Measurements from ENCODE around the gene HEPACAM2. TPM values are rescaled to one million over a fixed set of nuclear protein-coding genes. Genes with fewer than 3 reads are reported as not detected.

HEPACAM2 gene
- total RNA-seq, 4 donors from 2014 or later = not detected

DNA sequence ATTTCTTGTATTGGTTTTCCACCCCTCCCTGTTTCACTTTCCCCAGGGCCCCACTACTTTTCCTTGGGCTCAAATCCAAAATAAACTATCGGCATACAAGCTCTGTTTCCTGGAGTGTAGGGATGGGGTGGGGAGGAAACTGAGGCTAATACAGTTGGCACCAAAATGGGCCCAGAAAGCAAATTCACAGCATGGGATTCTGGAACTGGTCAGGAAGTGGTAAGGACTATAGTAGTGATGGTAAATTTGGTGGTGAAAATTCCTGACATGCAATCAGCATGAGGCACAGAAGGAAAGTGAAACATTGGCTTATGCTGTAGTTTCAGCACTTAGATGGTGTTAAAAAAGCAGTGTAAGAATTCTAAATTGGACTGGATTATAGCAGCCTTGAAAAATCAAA lies 69.4 kb downstream of the HEPACAM2 start:
- Histone ChIP-seq H3K27ac (no peak overlapping the region), H3K9me3 (no peaks in the 10 kb centered on the region), H3K4me1 (no peaks in the 10 kb centered on the region), H3K36me3 (no peaks in the 10 kb centered on the region), H3K27me3 (no peaks in the 10 kb centered on the region), H3K4me3 (no peak overlapping the region)
- TF ChIP-seq, protein P1, sequence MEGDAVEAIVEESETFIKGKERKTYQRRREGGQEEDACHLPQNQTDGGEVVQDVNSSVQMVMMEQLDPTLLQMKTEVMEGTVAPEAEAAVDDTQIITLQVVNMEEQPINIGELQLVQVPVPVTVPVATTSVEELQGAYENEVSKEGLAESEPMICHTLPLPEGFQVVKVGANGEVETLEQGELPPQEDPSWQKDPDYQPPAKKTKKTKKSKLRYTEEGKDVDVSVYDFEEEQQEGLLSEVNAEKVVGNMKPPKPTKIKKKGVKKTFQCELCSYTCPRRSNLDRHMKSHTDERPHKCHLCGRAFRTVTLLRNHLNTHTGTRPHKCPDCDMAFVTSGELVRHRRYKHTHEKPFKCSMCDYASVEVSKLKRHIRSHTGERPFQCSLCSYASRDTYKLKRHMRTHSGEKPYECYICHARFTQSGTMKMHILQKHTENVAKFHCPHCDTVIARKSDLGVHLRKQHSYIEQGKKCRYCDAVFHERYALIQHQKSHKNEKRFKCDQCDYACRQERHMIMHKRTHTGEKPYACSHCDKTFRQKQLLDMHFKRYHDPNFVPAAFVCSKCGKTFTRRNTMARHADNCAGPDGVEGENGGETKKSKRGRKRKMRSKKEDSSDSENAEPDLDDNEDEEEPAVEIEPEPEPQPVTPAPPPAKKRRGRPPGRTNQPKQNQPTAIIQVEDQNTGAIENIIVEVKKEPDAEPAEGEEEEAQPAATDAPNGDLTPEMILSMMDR (IDR thresholded peaks at IDR 0.05 in 4 of 5, conservative IDR thresholded peaks at IDR 0.05 in 1 of 5) = no peak
- TF ChIP-seq POLR2A (IDR thresholded peaks at IDR 0.05) = no peak
- in situ Hi-C loops (cut with MboI; ENCODE audit: low sequenced_read_pairs in 4 of 4) = no loop called here
- DNase-seq (no peak), ATAC-seq (no peak)
- intact Hi-C loops (cut with DNase I; ENCODE audit: low total_unique reads) = no loop called here

DNA sequence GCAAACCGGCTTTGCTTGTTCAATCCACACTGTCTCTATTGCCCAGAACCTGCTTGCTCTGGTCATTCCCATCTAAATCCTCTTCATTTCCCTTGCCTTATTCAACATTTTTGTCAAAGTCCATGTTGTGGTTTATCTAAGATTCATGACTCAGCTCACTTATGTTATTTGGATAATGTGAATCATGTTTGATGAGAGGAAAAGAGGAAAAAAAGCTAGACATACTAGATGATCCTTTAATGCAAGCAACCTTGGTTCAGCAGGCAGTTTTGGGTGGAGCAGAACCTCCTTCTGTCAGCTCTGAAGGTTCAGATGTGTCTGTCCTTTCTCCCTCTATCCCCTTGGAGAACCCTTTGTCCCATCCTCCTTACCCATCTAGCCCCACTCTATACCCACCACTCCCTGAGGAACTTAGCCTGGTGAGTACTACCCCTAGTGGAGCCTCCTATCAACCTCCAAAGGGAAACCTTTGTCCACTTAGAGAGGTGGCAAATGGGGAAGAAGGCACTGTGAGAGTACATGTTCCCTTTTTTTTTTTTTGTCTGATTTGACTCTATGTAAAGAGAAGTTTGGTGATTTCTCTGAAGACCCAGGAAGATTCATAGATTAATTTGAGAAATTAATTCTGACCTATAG lies 76.0 kb downstream of the HEPACAM2 start:
- in situ Hi-C loops (cut with MboI; ENCODE audit: low sequenced_read_pairs in 4 of 4) = no loop called here
- H3K9me3 ChIP-seq = no peaks in the 10 kb centered on the region
- no peak for DNase-seq
- no peak overlapping the region for H3K27ac ChIP-seq
- H3K36me3 ChIP-seq = no peaks in the 10 kb centered on the region
- intact Hi-C loops (cut with DNase I; ENCODE audit: low total_unique reads) = no loop called here
- TF ChIP-seq, protein P1 (IDR thresholded peaks at IDR 0.05 in 4 of 5, conservative IDR thresholded peaks at IDR 0.05 in 1 of 5) = no peak
- no peak for TF ChIP-seq POLR2A (IDR thresholded peaks at IDR 0.05)
- no peaks in the 10 kb centered on the region for H3K27me3 ChIP-seq
- peaks cover 9 to 10% of the 10 kb centered on the region in 2 donors for H3K4me1 ChIP-seq
- H3K4me3 ChIP-seq = no peak overlapping the region
- no peak for ATAC-seq

- in situ Hi-C loops (cut with MboI; ENCODE audit: low sequenced_read_pairs in 4 of 4) = no loop called here
- Histone ChIP-seq H3K9me3 (no peaks in the 10 kb centered on the region), H3K36me3 (no peaks in the 10 kb centered on the region), H3K27ac (peak overlapping the region in 3 of 4 donors; percentile 52 to 65 (median 57)), H3K27me3 (no peaks in the 10 kb centered on the region), H3K4me1 (peaks cover 9 to 10% of the 10 kb centered on the region in 2 donors), H3K4me3 (peak overlapping the region; percentile 43 to 51 (median 47))
- ATAC-seq = no peak
- intact Hi-C loops (cut with DNase I; ENCODE audit: low total_unique reads) = no loop called here
- no peak for DNase-seq
- no peak for TF ChIP-seq POLR2A (IDR thresholded peaks at IDR 0.05)
- TF ChIP-seq, protein P1 (IDR thresholded peaks at IDR 0.05 in 4 of 5, conservative IDR thresholded peaks at IDR 0.05 in 1 of 5) = no peak
Measured at GRCh38 chr7:93148727-93149126, 77.5 kb downstream of the HEPACAM2 start.

DNA sequence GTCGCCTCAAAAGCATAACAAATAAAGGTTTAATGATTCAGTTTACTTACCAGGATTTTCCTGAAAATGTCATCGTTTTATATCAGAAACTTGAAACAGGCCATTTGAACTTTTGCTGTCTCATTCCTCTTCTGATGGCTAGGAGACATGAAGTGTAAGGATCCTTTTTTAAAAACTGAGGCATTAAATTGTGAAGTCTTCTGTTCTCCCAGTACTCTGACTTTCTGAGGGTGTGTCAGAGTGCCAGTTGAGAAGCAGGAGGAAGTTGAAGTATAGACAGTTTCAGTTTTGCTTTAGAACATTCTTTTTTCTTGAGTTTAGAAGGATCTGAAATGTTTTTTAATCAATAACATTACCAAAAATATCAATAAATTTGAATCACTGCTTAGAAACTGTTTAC lies 78.1 kb downstream of the HEPACAM2 start, which contains the start of gene SAMD9L:
TSS of gene SAMD9L (minus strand) at position 242 of the 400 bp plus-strand sequence. CDS start 12,414 bp downstream, outside the sequence.
- no peak for ATAC-seq
- intact Hi-C loops (cut with DNase I; ENCODE audit: low total_unique reads) = no loop called here

More for the DNA sequence above, 78.1 kb downstream of the HEPACAM2 start, which contains the start of gene SAMD9L:
- Histone ChIP-seq H3K4me3 (peak within 1 kb of the TSS; percentile 43 to 51 (median 47)), H3K9me3 (no peaks in the 10 kb centered on the region), H3K36me3 (peaks cover 0 to under 1% of the 10 kb centered on the region in 2 donors), H3K4me1 (peaks cover 9 to 10% of the 10 kb centered on the region in 2 donors), H3K27me3 (no peaks in the 10 kb centered on the region), H3K27ac (peak within 1 kb of the TSS; percentile 52 to 65 (median 57))
- in situ Hi-C loops (cut with MboI; ENCODE audit: low sequenced_read_pairs in 4 of 4) = no loop called here
- TF ChIP-seq, protein P1 (IDR thresholded peaks at IDR 0.05 in 4 of 5, conservative IDR thresholded peaks at IDR 0.05 in 1 of 5) = no peak
- no peak for TF ChIP-seq POLR2A (IDR thresholded peaks at IDR 0.05)
- no peak for DNase-seq

Measured in gastrocnemius medialis (tissue), 4 donors.